Measurements from ENCODE around the gene RAD51B. TPM values are rescaled to one million over a fixed set of nuclear protein-coding genes. Genes with fewer than 3 reads are reported as not detected.
A peak's percentile ranks its signal among the peaks of the same experiment; 100 is the strongest.

Gene RAD51B
- total RNA-seq, 1 experiment from 2014 or later, result 16.7 TPM

DNA sequence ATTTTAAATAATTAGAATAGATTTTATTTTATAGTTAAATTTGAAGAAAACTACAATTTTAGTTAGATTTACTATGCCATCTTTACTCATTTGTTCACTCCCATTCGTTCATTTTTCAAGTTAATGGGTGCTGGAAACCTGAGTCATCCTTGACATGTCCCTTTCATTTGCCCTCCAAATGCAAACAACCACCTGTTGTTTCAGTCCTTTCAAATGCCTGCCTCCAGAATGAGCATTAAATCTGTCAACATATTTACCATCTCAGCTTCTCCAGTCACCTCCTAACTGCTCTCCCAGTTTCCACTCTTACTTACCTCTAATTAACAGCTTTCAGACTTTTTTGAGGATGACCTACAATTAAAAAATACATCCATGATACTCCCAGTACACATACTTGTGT lies 375.5 kb downstream of the RAD51B start:
- peak; percentile 40 for DNase-seq
- Histone ChIP-seq H2AFZ (ENCODE audit: low read length) (no peak overlapping the region), H2BK15ac (ENCODE audit: low read depth, low read length) (no peak overlapping the region), H3K79me2 (ENCODE audit: insufficient read depth, low read length) (no peaks in the 10 kb centered on the region), H3K23me2 (ENCODE audit: insufficient read length, low read depth, low read length, poor library complexity, severe bottlenecking) (no peaks in the 10 kb centered on the region), H3K4ac (ENCODE audit: low read depth, low read length) (no peak overlapping the region), H4K20me1 (ENCODE audit: control insufficient read depth, insufficient read depth, insufficient read length) (no peaks in the 10 kb centered on the region), H3K4me1 (ENCODE audit: insufficient read depth, low read length) (peaks cover 5% of the 10 kb centered on the region; the same call in 1 of the 2 replicates), H3K23ac (ENCODE audit: insufficient read length, low read depth, low read length) (no peak overlapping the region), H3K18ac (ENCODE audit: insufficient read length, low read depth, low read length) (no peak overlapping the region), H3K27me3 (ENCODE audit: insufficient read depth, low read length) (no peaks in the 10 kb centered on the region), H2BK120ac (ENCODE audit: low read depth, low read length, poor library complexity, severe bottlenecking) (no peak overlapping the region), H2BK12ac (ENCODE audit: insufficient read length, low read depth, low read length) (no peak overlapping the region), H4K91ac (ENCODE audit: insufficient read length, low read depth, low read length) (no peak overlapping the region), H3K14ac (ENCODE audit: insufficient read depth, low read length) (no peak overlapping the region), H4K8ac (replicated peaks; ENCODE audit: insufficient read length, low read depth, low read length) (no peak overlapping the region), H3K4me2 (ENCODE audit: insufficient read depth, insufficient read length, low read length) (peak overlapping the region; percentile 8), H2BK5ac (ENCODE audit: insufficient read length, low read length) (no peak overlapping the region), H3K9ac (ENCODE audit: extremely low read depth, insufficient read length, low read length) (no peak overlapping the region), H3K79me1 (ENCODE audit: insufficient read depth, low read depth, low read length, poor library complexity, severe bottlenecking) (no peaks in the 10 kb centered on the region), H3K27ac (ENCODE audit: insufficient read length, low read depth, low read length) (no peak overlapping the region), H4K5ac (ENCODE audit: insufficient read length, low read depth, low read length) (no peak overlapping the region), H2BK20ac (ENCODE audit: low read depth, low read length, poor library complexity, severe bottlenecking) (no peak overlapping the region), H3T11ph (ENCODE audit: low read length) (no peak overlapping the region), H3K56ac (ENCODE audit: insufficient read length, low read depth, low read length) (no peak overlapping the region), H3K9me3 (ENCODE audit: control insufficient read depth, low read depth, low read length) (no peaks in the 10 kb centered on the region), H2AK5ac (ENCODE audit: insufficient read length, low read length) (no peak overlapping the region)
- H3K27me3 Mint-ChIP-seq (ENCODE audit: low read depth), result no peaks in the 10 kb centered on the region
- TF ChIP-seq, protein P1, sequence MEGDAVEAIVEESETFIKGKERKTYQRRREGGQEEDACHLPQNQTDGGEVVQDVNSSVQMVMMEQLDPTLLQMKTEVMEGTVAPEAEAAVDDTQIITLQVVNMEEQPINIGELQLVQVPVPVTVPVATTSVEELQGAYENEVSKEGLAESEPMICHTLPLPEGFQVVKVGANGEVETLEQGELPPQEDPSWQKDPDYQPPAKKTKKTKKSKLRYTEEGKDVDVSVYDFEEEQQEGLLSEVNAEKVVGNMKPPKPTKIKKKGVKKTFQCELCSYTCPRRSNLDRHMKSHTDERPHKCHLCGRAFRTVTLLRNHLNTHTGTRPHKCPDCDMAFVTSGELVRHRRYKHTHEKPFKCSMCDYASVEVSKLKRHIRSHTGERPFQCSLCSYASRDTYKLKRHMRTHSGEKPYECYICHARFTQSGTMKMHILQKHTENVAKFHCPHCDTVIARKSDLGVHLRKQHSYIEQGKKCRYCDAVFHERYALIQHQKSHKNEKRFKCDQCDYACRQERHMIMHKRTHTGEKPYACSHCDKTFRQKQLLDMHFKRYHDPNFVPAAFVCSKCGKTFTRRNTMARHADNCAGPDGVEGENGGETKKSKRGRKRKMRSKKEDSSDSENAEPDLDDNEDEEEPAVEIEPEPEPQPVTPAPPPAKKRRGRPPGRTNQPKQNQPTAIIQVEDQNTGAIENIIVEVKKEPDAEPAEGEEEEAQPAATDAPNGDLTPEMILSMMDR (conservative IDR thresholded peaks at IDR 0.05), result no peak
- no peaks in the 10 kb centered on the region; a peak in 1 of 5 replicates for H3K9me3 Mint-ChIP-seq
- no CpG with 5 or more reads among the region's 1 CpG for WGBS (ENCODE audit: extremely low coverage, insufficient read length, low lambda C conversion rate)
- peak overlapping the region in 2 of 3 experiments; percentile 50 to 85; a peak in 5 of 7 replicates for H3K27ac Mint-ChIP-seq
- H3K4me1 Mint-ChIP-seq, result peaks cover 66 to 69% of the 10 kb centered on the region in 2 experiments
- H3K36me3 Mint-ChIP-seq (ENCODE audit: insufficient read depth in 1 of 3, low read depth in 3 of 3), result no peaks in the 10 kb centered on the region; a peak in 1 of 7 replicates
- H3K4me3 Mint-ChIP-seq, result no peak overlapping the region
